ENCODE measurements around the gene ADPRS.

ADPRS gene

GRCh38 chr1:36107394-36107793, 18.7 kb downstream of the ADPRS start:
- DNase-seq (ENCODE audit: low read depth in 1 of 2, low spot score in 1 of 2), result no peak

- no peak for DNase-seq (ENCODE audit: low read depth in 1 of 2, low spot score in 1 of 2)
Measured at GRCh38 chr1:36108314-36108713, 19.6 kb downstream of the ADPRS start.

GRCh38 chr1:36109041-36109679, 20.5 kb downstream of the ADPRS start:
- DNase-seq (ENCODE audit: low read depth in 1 of 2, low spot score in 1 of 2), result no peak

GRCh38 chr1:36111151-36111550, 22.5 kb downstream of the ADPRS start:
- no peak for DNase-seq (ENCODE audit: low read depth in 1 of 2, low spot score in 1 of 2)

- DNase-seq (ENCODE audit: low read depth in 1 of 2, low spot score in 1 of 2), result no peak
Measured at GRCh38 chr1:36112823-36113222, 24.1 kb downstream of the ADPRS start.

- no peak for DNase-seq (ENCODE audit: low read depth in 1 of 2, low spot score in 1 of 2)
Measured at GRCh38 chr1:36114371-36114770, 25.7 kb downstream of the ADPRS start.

GRCh38 chr1:36115200-36115669, 26.5 kb downstream of the ADPRS start:
- no peak for DNase-seq (ENCODE audit: low read depth in 1 of 2, low spot score in 1 of 2)

GRCh38 chr1:36115931-36116330, 27.2 kb downstream of the ADPRS start:
- no peak for DNase-seq (ENCODE audit: low read depth in 1 of 2, low spot score in 1 of 2)

- no peak for DNase-seq (ENCODE audit: low read depth in 1 of 2, low spot score in 1 of 2)
Measured at GRCh38 chr1:36116901-36117300, 28.2 kb downstream of the ADPRS start.

- DNase-seq (ENCODE audit: low read depth in 1 of 2, low spot score in 1 of 2), result no peak
Measured at GRCh38 chr1:36118447-36119204, 29.9 kb downstream of the ADPRS start.

GRCh38 chr1:36119456-36119855, 30.8 kb downstream of the ADPRS start:
- DNase-seq (ENCODE audit: low read depth in 1 of 2, low spot score in 1 of 2), result no peak

GRCh38 chr1:36122062-36123030, 33.7 kb downstream of the ADPRS start:
- DNase-seq (ENCODE audit: low read depth in 1 of 2, low spot score in 1 of 2), result no peak

GRCh38 chr1:36123356-36123755, 34.7 kb downstream of the ADPRS start:
- DNase-seq (ENCODE audit: low read depth in 1 of 2, low spot score in 1 of 2), result no peak

- DNase-seq (ENCODE audit: low read depth in 1 of 2, low spot score in 1 of 2), result no peak
Measured at GRCh38 chr1:36124404-36125128, 35.9 kb downstream of the ADPRS start.

- DNase-seq (ENCODE audit: low read depth in 1 of 2, low spot score in 1 of 2), result no peak
Measured at GRCh38 chr1:36125129-36125991, 36.7 kb downstream of the ADPRS start, which contains the start of gene COL8A2. COL8A2 (minus strand) TSS chr1:36125222; CDS start chr1:36100242, 24,980 bp downstream.

- no peak for DNase-seq (ENCODE audit: low read depth in 1 of 2, low spot score in 1 of 2)
Measured at GRCh38 chr1:36126005-36126716, 37.5 kb downstream of the ADPRS start.

GRCh38 chr1:36126797-36127500, 38.3 kb downstream of the ADPRS start:
- no peak for DNase-seq (ENCODE audit: low read depth in 1 of 2, low spot score in 1 of 2)

GRCh38 chr1:36128126-36128904, 39.6 kb downstream of the ADPRS start:
- no peak for DNase-seq (ENCODE audit: low read depth in 1 of 2, low spot score in 1 of 2)

Data from stimulated activated CD4-positive, alpha-beta T cell treated with anti-CD3 and anti-CD28 coated beads, Interleukin-15, amount 100 ng/mL, for 1 hour (primary cell).